Mesothelial cell of epicardium (in vitro differentiated cells): Measurements from ENCODE around the gene REXO1. TPM values are rescaled to one million over a fixed set of nuclear protein-coding genes. Genes with fewer than 3 reads are reported as not detected.

ENCODE experiments used
- DNase-seq, 2 experiments: peaks; one replicate each; pipeline ENCODE4 v3.0.0; 2021; ENCODE audit warnings: low spot score in 2 of 2; ENCODE audit not compliant: unreplicated experiment in 2 of 2
- H3K27ac Mint-ChIP-seq: 2 replicates; pipeline ENCODE4 v1.8.0; 2021; ENCODE audit warnings: mixed read lengths
- H3K27me3 Mint-ChIP-seq: 2 replicates; pipeline ENCODE4 v1.8.0; 2021; ENCODE audit warnings: low read depth, mixed read lengths
- H3K36me3 Mint-ChIP-seq: 2 replicates; pipeline ENCODE4 v1.8.0; 2021; ENCODE audit warnings: mixed read lengths
- H3K4me1 Mint-ChIP-seq: 2 replicates; pipeline ENCODE4 v1.8.0; 2021; ENCODE audit warnings: mixed read lengths
- H3K4me3 Mint-ChIP-seq: 2 replicates; pipeline ENCODE4 v1.8.0; 2021; ENCODE audit warnings: mild to moderate bottlenecking, moderate library complexity, mixed read lengths
- H3K9me3 Mint-ChIP-seq: 2 replicates; pipeline ENCODE4 v1.8.0; 2021; ENCODE audit warnings: mixed read lengths
- CTCF ChIP-seq: fragments of 200-600 bp; sonication (generic); IDR thresholded peaks from one replicate; pipeline ENCODE4 v1.5.0; 2021; ENCODE audit warnings: antibody characterized with exemption; ENCODE audit not compliant: unreplicated experiment
- total RNA-seq: library from RNA; stranded (reverse); gene quantifications from 3 replicates; pipeline ENCODE4 v1.2.1, GENCODE V29; 2021

Gene REXO1
- total RNA-seq, 1 donor from 2014 or later, result 46.6 TPM

GRCh38 chr19:1853295-1854038 lies 5.2 kb upstream of the REXO1 start:
- peak in 1 of 2 experiments; percentile 77 for DNase-seq
- Mint-ChIP-seq H3K27me3 (no peaks in the 10 kb centered on the region), H3K9me3 (no peaks in the 10 kb centered on the region), H3K36me3 (no peaks in the 10 kb centered on the region), H3K4me3 (peak overlapping the region; percentile 46), H3K4me1 (peaks cover 26% of the 10 kb centered on the region), H3K27ac (peak overlapping the region; percentile 64)
- TF ChIP-seq CTCF, result peak; percentile 80

GRCh38 chr19:1852581-1853128 lies 4.4 kb upstream of the REXO1 start:
- Mint-ChIP-seq H3K9me3 (no peaks in the 10 kb centered on the region), H3K4me1 (peaks cover 23% of the 10 kb centered on the region), H3K27me3 (no peaks in the 10 kb centered on the region), H3K4me3 (no peak overlapping the region), H3K36me3 (no peaks in the 10 kb centered on the region), H3K27ac (no peak overlapping the region)
- TF ChIP-seq CTCF, result no peak
- no peak for DNase-seq

GRCh38 chr19:1851654-1852580 lies 3.6 kb upstream of the REXO1 start:
- no peak for DNase-seq
- Mint-ChIP-seq H3K4me1 (peaks cover 29% of the 10 kb centered on the region), H3K4me3 (no peak overlapping the region), H3K9me3 (no peaks in the 10 kb centered on the region), H3K27ac (no peak overlapping the region), H3K36me3 (no peaks in the 10 kb centered on the region), H3K27me3 (no peaks in the 10 kb centered on the region)
- TF ChIP-seq CTCF, result no peak

DNA sequence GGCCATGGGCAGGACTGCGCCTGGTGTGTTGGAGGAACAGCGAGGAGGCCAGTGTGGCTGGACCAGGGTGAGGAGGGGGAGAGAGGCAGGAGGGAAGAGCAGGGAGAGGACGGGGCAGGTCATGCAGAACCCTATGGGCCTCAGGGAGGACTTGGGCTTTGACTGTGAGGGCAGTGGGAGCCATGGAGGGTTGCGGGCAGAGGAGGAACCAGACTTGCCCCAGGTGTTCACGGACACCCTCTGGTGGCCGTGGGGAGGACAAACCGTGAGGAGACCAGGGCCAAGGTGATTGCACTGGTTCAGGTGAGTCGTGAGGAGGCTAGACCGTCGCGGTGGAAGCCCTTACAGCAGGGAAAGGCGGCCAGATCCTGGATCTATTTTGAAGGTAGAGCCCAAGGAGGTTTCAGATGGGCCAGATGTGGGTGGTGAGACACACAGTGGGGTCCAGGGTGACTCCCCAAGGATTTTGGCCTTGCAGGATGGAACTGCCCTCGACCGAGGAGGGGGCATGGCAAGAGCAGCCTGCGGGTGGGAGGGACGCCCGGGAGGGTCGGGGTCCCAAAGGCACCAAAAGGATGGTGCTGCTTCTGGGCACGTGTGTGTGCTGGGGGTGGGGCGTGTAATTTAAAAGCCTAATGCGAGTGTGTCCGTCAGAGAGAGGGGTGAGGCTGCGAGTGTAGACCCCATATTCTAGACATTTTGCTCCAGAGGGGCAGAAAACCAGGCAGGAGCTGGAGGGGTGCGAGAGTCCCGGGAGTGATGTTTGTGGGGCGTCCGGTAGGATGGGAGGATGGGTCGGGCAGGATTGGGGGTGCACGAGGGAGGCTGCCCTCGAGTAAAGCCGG lies 2.7 kb upstream of the REXO1 start:
- no peaks in the 10 kb centered on the region for H3K27me3 Mint-ChIP-seq
- H3K36me3 Mint-ChIP-seq, result no peaks in the 10 kb centered on the region
- DNase-seq, result no peak
- peak; percentile 28 for TF ChIP-seq CTCF
- no peak overlapping the region for H3K27ac Mint-ChIP-seq
- no peak overlapping the region for H3K4me3 Mint-ChIP-seq
- H3K9me3 Mint-ChIP-seq, result no peaks in the 10 kb centered on the region
- peaks cover 31% of the 10 kb centered on the region for H3K4me1 Mint-ChIP-seq

GRCh38 chr19:1849886-1850398 lies 1.7 kb upstream of the REXO1 start:
- Mint-ChIP-seq H3K4me3 (no peak overlapping the region), H3K27me3 (no peaks in the 10 kb centered on the region), H3K9me3 (no peaks in the 10 kb centered on the region), H3K4me1 (peaks cover 27% of the 10 kb centered on the region), H3K27ac (no peak overlapping the region), H3K36me3 (no peaks in the 10 kb centered on the region)
- no peak for DNase-seq
- no peak for TF ChIP-seq CTCF
